ENCODE measurements around the gene GZF1.
A peak's percentile ranks its signal among the peaks of the same experiment; 100 is the strongest.

Gene GZF1

DNA sequence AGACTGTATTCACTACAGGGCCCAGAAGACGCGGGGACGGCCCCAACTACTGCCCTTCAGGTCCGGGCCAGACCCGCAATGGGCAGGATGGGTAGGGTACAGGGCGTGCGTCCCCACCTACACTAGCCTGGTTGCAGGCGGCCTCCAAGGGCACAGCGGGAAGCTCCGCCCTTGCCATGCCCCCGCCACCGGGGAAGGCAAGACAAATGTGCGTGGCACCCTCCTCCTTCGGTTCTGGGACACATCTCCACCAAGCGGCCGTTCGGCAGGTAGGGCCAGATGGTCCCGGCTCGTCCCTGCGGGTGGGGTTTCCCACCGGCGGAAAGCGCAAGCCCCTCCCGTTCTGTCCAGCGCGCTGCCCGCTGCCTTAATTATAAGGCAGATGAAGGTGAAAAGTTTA is 5.8 kb upstream of the GZF1 start:
- Mint-ChIP-seq H3K9me3 (no peaks in the 10 kb centered on the region), H3K27me3 (no peaks in the 10 kb centered on the region), H3K36me3 (ENCODE audit: low read depth) (peaks cover 13% of the 10 kb centered on the region), H3K27ac (no peak overlapping the region), H3K4me1 (peaks cover 51% of the 10 kb centered on the region), H3K4me3 (no peak overlapping the region)
- ATAC-seq (no peak), DNase-seq (no peak)

DNA sequence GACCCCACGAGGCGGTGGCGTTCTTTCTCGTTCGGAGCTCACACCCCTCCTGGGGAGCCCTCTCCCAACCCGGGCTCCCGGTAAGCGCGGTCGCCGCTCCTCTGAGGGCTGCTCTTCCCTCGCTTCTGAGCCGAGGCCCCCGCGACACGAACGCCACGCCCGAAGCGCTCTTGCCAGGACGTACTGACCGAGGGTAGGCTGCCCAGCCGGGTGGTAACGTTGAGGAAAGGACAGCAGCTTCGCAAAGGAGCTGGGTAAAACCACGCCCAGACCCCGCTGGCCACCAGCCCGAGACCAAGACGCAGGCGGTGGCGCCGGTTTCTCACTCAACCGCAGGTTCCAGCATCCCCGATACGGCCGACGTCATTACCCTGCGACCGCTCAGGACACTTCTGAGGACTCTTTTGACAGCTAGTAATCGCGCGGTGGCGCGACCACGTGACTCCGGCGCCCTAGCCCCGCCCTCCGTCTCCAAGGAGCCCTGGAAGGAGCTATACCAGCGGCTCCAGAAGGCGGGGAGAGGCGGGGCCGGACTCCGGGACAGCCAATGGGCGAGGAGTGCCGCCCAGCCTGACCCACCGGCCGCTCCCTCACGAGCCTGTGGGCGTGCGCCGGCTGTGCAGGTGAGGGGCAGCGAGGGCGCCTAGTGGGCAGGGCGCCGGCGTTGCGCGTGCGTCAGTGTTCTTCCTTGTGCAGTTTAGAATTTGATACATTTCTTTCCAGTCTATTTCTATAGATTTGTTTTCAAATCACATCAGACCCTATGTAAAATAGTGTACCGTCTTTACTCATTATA is 4.0 kb upstream of the GZF1 start:
- ATAC-seq (peak; percentile 87), DNase-seq (peak; percentile 100)
- Mint-ChIP-seq H3K36me3 (ENCODE audit: low read depth) (peaks cover 7% of the 10 kb centered on the region), H3K27ac (peak overlapping the region; percentile 94), H3K27me3 (peaks cover 1% of the 10 kb centered on the region), H3K9me3 (no peaks in the 10 kb centered on the region), H3K4me3 (peak overlapping the region; percentile 89), H3K4me1 (peaks cover 43% of the 10 kb centered on the region)

DNA sequence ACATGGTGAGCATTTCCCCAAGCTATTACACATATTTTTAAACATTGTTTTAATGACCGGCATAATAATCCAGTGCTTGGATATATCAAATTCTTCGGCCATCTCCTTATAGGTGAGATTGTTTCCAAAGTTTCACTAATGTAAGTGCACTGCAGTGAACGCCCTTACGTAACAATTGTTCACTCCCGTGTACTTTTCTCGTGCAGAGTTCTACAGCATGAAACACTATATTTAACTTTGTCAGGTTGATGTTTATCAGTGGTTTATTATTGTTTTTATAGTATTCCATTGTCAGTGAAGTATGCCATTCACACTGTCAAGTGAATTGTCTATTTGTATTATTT is 3.4 kb upstream of the GZF1 start:
- Mint-ChIP-seq H3K4me3 (peak overlapping the region; percentile 89), H3K27me3 (peaks cover 1% of the 10 kb centered on the region), H3K4me1 (peaks cover 45% of the 10 kb centered on the region), H3K9me3 (no peaks in the 10 kb centered on the region), H3K36me3 (ENCODE audit: low read depth) (peaks cover 10% of the 10 kb centered on the region), H3K27ac (peak overlapping the region; percentile 79)
- DNase-seq = no peak
- no peak for ATAC-seq

DNA sequence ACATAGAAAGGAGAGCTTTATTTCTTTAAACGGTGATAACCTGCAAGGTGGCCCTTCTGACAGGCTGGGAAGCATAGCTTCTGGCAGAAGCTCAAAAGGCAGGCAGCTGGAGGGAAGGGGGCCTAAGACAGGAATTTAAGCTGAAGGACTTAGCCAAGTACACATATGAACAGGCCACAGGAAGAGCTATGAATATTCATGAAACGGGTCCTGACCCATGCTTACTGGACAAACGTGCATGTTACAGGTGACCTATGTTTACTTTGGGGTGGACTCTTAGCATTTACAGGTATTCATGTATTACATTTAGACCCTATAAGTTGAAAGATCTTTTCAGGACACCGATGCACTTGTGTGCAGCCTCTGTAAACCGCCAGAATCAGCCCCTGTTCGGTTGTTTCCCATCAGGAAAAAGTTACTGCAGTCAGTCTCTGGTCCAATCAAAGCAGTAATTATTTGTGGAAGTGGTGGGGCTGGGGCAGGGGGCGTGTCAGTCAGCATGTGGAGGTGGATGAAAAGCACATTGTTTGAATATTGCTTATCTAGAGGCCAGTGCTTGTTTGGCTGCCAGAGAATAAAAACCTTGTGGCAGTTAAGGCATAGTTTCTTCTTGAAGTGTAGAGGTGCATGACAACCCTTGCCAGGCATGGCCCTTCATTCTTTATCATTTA is 2.9 kb upstream of the GZF1 start:
- Mint-ChIP-seq H3K27me3 (peaks cover 1% of the 10 kb centered on the region), H3K4me1 (peaks cover 46% of the 10 kb centered on the region), H3K9me3 (no peaks in the 10 kb centered on the region), H3K36me3 (ENCODE audit: low read depth) (peaks cover 10% of the 10 kb centered on the region), H3K4me3 (peak overlapping the region; percentile 89), H3K27ac (peak overlapping the region; percentile 79)
- DNase-seq (no peak), ATAC-seq (no peak)

DNA sequence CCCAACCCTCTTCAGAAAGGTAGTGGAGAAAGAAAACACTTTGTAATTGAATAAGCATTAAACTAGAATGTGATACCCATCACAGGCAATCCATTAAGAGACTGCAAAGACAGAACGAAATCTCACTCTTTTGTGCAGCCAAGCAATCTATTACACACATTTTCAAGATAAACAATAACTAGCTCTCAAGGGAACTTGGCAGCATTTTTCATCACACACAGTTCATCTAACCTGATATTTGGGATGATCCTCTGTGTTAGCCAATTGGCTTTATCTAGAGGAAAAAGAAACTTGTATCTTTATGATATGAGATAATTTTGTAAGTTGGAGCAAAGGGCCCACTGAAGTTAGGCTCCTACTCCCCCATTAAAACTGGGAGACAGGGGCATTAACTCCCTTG is 1.5 kb upstream of the GZF1 start:
- peaks cover 57% of the 10 kb centered on the region for H3K4me1 Mint-ChIP-seq

DNA sequence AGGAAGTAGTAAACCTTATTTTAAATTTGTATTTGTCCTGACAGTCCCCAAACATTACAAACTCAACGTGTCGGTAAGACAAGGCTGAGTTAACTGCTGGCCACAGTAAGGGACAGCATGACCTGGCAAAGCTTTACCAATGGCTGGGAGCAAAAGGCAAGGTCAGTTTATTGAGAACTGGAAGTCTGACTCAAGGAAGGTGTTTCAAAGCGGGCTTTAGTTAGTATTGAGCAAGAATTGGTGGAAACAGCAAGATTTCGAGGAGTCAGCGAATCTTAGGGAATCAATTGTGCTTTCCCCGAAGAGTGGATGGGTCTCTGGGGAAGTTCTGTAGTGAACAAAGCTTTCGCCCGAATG is 885 bp upstream of the GZF1 start:
- no peak for ATAC-seq
- peaks cover 1% of the 10 kb centered on the region for H3K27me3 Mint-ChIP-seq
- peak overlapping the region; percentile 83 for H3K4me3 Mint-ChIP-seq
- H3K9me3 Mint-ChIP-seq = no peaks in the 10 kb centered on the region
- H3K4me1 Mint-ChIP-seq = peaks cover 60% of the 10 kb centered on the region
- no peak for DNase-seq
- peaks cover 18% of the 10 kb centered on the region for H3K36me3 Mint-ChIP-seq (ENCODE audit: low read depth)
- peak overlapping the region; percentile 88 for H3K27ac Mint-ChIP-seq

More for the DNA sequence above, 1.5 kb upstream of the GZF1 start:
- H3K9me3 Mint-ChIP-seq = no peaks in the 10 kb centered on the region
- peak overlapping the region; percentile 88 for H3K27ac Mint-ChIP-seq
- no peak for ATAC-seq
- H3K27me3 Mint-ChIP-seq = peaks cover 1% of the 10 kb centered on the region
- H3K4me3 Mint-ChIP-seq = peak overlapping the region; percentile 83
- H3K36me3 Mint-ChIP-seq (ENCODE audit: low read depth) = peaks cover 16% of the 10 kb centered on the region
- DNase-seq = no peak

DNA sequence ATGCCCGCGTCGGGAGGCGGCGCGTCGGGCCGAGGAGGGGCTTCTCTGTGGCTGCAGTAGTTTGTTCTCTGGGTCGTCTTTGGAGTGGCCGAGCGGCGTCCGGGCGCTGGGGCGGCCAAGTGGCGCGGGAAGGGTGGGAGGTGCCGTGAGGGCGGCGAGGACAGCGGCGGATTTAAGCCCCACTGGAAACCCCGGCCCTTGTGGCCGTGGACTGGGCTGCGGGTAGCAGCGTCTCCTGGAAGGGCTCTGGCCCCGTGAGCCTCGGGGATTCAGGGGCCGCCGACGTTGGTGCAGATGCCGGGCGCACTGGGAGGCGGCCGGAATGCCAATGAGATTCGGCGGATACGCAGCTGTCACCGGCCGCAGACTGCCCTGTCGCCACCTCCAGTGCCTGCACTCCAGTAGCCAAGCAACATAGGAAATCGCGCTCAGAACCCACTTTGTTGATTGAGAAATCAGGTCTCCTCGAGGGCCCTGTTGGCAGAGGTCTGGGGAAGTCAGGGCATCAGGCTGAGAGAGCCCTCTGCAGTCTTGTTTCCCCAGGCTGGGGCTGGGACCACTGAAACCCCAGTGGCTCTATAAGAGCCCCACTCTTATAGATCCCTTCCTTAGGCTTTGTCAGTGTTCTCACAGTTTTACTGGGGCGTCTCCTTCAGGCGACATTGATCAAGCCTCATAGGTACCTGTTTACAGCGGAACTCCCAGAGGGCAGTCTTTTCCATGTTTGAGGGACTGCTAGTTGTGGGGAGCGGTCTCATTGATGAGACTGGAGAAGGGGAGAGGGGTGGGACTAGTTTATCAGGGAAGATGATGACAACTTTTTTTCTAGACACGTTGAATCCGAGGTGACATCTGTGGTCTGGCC is 642 bp downstream of the GZF1 start:
- DNase-seq (peak; percentile 41), ATAC-seq (no peak)
- Mint-ChIP-seq H3K27ac (peak overlapping the region; percentile 64), H3K27me3 (peaks cover 1% of the 10 kb centered on the region), H3K4me3 (peak overlapping the region; percentile 86), H3K36me3 (ENCODE audit: low read depth) (peaks cover 30% of the 10 kb centered on the region), H3K9me3 (no peaks in the 10 kb centered on the region), H3K4me1 (peaks cover 69% of the 10 kb centered on the region)

DNA sequence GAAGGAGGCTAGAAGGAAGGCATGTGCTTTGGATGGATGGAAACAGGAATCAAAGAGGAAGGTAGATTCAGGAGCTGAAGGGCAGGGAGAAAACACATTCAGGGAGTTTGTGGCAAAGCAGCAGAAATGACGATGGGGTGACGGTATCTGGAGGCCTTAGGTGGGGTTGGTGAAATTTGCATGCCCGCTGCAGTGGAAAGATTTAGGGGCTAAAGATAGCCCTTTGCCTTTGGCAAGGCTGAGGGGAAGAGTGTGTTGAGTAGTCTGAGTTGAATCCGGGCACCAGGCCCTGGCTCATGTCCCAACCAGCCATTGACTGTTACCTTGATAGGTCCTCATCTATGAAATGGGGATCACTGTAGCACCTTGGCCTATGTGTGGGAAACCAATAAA is 1.3 kb downstream of the GZF1 start:
- ATAC-seq = no peak
- Mint-ChIP-seq H3K27me3 (peaks cover 1% of the 10 kb centered on the region), H3K36me3 (ENCODE audit: low read depth) (peaks cover 35% of the 10 kb centered on the region), H3K4me1 (peaks cover 70% of the 10 kb centered on the region), H3K4me3 (peak overlapping the region; percentile 86), H3K9me3 (no peaks in the 10 kb centered on the region), H3K27ac (peak overlapping the region; percentile 64)
- no peak for DNase-seq

DNA sequence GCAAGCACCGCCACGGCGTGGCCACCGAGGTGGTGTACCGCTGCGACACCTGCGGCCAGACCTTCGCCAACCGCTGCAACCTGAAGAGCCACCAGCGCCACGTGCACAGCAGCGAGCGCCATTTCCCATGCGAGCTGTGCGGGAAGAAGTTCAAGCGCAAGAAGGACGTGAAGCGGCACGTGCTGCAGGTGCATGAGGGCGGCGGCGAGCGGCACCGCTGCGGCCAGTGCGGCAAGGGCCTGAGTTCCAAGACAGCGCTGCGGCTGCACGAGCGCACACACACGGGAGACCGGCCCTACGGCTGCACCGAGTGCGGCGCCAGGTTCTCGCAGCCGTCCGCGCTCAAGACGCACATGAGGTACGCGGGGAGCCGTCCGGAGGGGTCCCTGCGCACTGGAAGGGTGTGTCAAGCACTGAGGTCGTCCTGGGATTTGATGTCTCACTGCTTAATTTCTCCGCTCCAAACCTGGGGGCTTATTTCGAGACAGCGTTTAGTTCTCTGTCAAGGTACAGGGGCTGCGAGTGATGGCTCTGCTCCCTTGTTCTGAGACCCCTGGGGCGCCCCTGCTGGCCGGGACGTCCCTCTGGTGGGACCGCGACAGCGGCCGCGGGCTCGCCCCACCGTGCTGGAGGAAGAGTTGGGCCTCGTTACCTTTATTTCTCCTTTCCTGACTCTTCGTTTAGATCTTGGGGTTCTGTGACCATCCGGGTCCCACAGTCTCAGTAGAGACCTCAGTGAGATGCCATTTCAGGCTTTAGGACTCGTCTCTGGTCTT is 3.6 kb downstream of the GZF1 start:
- Mint-ChIP-seq H3K4me1 (peaks cover 61% of the 10 kb centered on the region), H3K9me3 (no peaks in the 10 kb centered on the region), H3K27me3 (peaks cover 1% of the 10 kb centered on the region), H3K36me3 (ENCODE audit: low read depth) (peaks cover 53% of the 10 kb centered on the region), H3K4me3 (peak overlapping the region; percentile 16), H3K27ac (peak overlapping the region; percentile 75)
- DNase-seq (no peak), ATAC-seq (no peak)

DNA sequence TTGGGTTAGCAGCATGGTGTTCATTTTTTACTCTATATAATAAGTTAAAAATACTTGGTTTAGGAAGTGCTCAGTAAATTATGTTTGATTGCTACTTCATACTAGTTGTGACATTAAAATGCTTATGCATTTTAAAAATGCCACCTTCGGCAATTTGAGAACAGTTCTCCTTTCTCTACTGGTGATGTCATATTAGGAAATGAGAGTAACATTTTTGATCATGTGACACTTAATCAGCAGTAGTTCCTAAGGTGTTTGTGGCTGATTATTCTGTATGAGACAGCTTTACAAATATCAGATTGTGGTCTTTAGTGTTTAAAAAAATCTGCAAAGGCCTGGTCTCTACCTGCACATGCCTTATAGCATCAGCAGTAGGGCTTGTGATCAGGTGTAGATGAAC is 4.4 kb downstream of the GZF1 start:
- Mint-ChIP-seq H3K27ac (peak overlapping the region; percentile 75), H3K4me1 (peaks cover 55% of the 10 kb centered on the region), H3K9me3 (no peaks in the 10 kb centered on the region), H3K4me3 (peak overlapping the region; percentile 16), H3K36me3 (ENCODE audit: low read depth) (peaks cover 59% of the 10 kb centered on the region), H3K27me3 (peaks cover 1% of the 10 kb centered on the region)
- DNase-seq = no peak
- ATAC-seq = peak; percentile 4

DNA sequence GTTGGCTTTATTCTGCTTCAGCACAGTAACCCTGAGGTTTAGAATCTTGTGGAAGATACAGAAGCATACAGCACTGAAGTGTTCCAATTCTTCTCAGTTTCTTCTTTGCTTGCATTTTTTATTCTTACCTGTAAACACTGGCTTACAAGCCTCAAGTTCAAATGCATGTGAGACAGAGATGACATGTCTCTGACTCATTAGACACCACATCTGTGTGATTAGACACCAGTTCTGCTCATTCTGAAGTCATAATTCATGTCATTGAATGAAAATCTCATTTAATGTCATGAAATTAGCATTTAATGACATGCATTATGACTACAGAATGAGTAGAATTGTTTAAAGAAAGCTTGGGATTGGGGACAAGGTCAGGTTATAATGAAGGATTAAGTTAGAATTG is 5.8 kb downstream of the GZF1 start:
- Mint-ChIP-seq H3K36me3 (ENCODE audit: low read depth) (peaks cover 68% of the 10 kb centered on the region), H3K4me1 (peaks cover 51% of the 10 kb centered on the region), H3K4me3 (no peak overlapping the region), H3K27me3 (no peaks in the 10 kb centered on the region), H3K27ac (peak overlapping the region; percentile 75), H3K9me3 (no peaks in the 10 kb centered on the region)
- DNase-seq (no peak), ATAC-seq (peak; percentile 47)

DNA sequence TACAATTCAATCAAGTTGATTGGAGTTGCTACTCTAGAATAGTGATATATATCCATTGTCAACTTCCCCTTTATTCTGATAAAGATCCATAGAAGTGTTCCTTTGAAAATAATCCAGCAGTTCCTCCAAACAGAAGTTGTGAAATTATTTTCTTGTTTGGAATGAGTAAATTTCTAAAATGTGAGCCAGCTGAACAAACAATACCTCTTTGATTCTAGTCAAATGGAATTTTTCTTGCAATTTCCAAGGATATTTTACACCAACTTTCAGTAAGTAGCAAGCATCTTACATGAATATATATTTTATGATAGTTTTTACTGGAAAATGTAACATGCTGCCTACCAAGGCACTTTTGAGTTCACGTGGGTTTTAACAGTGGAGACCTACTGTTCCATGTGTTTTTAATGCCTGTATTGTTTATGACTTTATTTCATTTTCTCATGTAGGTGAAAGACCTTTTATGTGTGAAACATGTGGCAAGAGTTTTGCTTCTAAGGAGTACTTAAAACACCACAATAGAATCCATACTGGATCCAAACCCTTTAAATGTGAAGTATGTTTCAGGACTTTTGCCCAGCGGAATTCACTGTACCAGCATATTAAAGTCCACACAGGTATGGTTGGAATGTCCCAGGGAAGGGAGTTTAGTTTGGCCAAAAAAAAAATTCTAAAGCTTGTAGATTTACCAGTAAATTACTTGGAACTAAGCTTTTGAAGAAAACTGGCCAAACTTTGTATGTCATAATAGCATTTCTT is 6.5 kb downstream of the GZF1 start:
- Mint-ChIP-seq H3K9me3 (no peaks in the 10 kb centered on the region), H3K27ac (peak overlapping the region; percentile 75), H3K4me3 (no peak overlapping the region), H3K4me1 (peaks cover 44% of the 10 kb centered on the region), H3K27me3 (no peaks in the 10 kb centered on the region), H3K36me3 (ENCODE audit: low read depth) (peaks cover 66% of the 10 kb centered on the region)
- DNase-seq (no peak), ATAC-seq (no peak)

DNA sequence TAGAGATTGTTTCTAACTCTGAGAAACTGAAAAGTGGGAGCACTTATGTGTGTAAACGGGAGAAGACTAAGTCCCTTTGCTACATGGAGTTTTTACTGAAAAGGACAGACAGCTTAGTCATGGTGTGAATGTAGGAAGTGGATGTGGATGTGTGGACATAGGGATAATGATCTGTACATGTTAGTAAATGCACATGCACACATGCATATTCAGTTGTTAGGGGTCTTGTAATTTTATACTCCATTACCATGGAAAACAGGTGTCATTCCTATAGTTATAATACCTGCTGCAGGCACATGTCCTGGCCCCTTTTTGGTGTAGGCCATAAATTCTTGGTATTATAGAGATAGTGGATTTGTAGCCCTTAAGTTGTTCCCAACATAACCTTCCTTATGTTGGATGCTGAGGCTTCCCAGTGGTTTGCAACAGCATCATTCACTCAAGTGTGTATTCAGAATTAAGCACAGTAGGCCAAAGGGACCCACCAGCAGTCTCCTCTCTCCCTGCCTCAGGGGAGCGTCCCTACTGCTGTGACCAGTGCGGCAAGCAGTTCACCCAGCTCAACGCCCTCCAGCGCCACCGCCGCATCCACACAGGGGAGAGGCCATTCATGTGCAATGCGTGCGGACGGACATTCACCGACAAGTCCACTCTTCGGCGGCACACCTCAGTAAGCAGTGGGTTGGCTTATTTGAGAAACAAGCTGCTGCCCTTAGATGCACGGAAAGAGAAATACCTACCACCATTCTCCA is 7.3 kb downstream of the GZF1 start:
- Mint-ChIP-seq H3K27ac (no peak overlapping the region), H3K4me1 (peaks cover 36% of the 10 kb centered on the region), H3K4me3 (no peak overlapping the region), H3K36me3 (ENCODE audit: low read depth) (peaks cover 71% of the 10 kb centered on the region), H3K9me3 (no peaks in the 10 kb centered on the region), H3K27me3 (no peaks in the 10 kb centered on the region)
- DNase-seq = no peak
- no peak for ATAC-seq

Data from activated naive CD8-positive, alpha-beta T cell treated with anti-CD3 and anti-CD28 coated beads, Interleukin-2, amount 50 U/mL, for 24 hours (primary cell).